Suprapubic skin (tissue), 4 donors: ENCODE data around the gene RNF215. TPM values are rescaled to one million over a fixed set of nuclear protein-coding genes. Genes with fewer than 3 reads are reported as not detected.

Experiments
- DNase-seq, 2 donors: peaks; one replicate each; pipeline ENCODE4 v3.0.0-alpha.2; 2019; ENCODE audit warnings: low spot score in 2 of 2
- H3K27ac ChIP-seq: fragments of 200-600 bp; sonication (generic); one replicate; pipeline ENCODE4 v1.5.1; 2019
- H3K27me3 ChIP-seq: fragments of 200-600 bp; sonication (generic); one replicate; pipeline ENCODE4 v1.5.1; 2019
- H3K36me3 ChIP-seq: fragments of 200-600 bp; sonication (generic); one replicate; pipeline ENCODE4 v1.5.1; 2019
- H3K4me1 ChIP-seq: fragments of 200-600 bp; sonication (generic); one replicate; pipeline ENCODE4 v1.5.1; 2019
- H3K4me3 ChIP-seq: fragments of 200-600 bp; sonication (generic); one replicate; pipeline ENCODE4 v1.5.1; 2019; ENCODE audit warnings: mild to moderate bottlenecking
- H3K9me3 ChIP-seq: fragments of 200-600 bp; sonication (generic); one replicate; pipeline ENCODE4 v1.5.1; 2019
- EP300 ChIP-seq: sonication (generic); formaldehyde crosslinking; IDR thresholded peaks from one replicate; pipeline ENCODE4 v1.6.1; 2017; ENCODE audit warnings: antibody characterized with exemption
- POLR2A ChIP-seq, 2 donors: fragments of 450-650 bp; IDR thresholded peaks; one replicate each; pipeline ENCODE4 v1.6.1; 2017; ENCODE audit warnings: antibody characterized with exemption in 2 of 2, mild to moderate bottlenecking in 2 of 2, moderate library complexity in 2 of 2
- POLR2AphosphoS5 ChIP-seq, 3 donors: sonication (generic); formaldehyde crosslinking; IDR thresholded peaks; one replicate each; pipeline ENCODE4 v1.6.1; 2017; ENCODE audit warnings: antibody characterized with exemption in 3 of 3
- WGBS: methylation state at CpG from one replicate; pipeline ENCODE4 v1.1.5; 2018; 5-methylcytosine and 5-hydroxymethylcytosine counted together
- total RNA-seq, 4 donors: library from RNA; depleted of rRNA; stranded (reverse); fragments of >200 nt; gene quantifications; one replicate each; pipeline ENCODE4 v1.1.0, GENCODE V29; 2016
- TF ChIP-seq, protein P1 (sequence below), 2 donors: fragments of 200-600 bp in 1 of 2; fragments of 450-650 bp in 1 of 2; sonication (generic) in 1 of 2; IDR thresholded peaks; one replicate each; pipeline ENCODE4 v1.5.1; 2016 to 2019; ENCODE audit warnings: antibody characterized with exemption in 2 of 2, mild to moderate bottlenecking in 1 of 2, moderate library complexity in 1 of 2

The RNF215 gene
- total RNA-seq, 4 donors from 2014 or later = 6.3 to 15.5 (median 10.2) TPM

DNA sequence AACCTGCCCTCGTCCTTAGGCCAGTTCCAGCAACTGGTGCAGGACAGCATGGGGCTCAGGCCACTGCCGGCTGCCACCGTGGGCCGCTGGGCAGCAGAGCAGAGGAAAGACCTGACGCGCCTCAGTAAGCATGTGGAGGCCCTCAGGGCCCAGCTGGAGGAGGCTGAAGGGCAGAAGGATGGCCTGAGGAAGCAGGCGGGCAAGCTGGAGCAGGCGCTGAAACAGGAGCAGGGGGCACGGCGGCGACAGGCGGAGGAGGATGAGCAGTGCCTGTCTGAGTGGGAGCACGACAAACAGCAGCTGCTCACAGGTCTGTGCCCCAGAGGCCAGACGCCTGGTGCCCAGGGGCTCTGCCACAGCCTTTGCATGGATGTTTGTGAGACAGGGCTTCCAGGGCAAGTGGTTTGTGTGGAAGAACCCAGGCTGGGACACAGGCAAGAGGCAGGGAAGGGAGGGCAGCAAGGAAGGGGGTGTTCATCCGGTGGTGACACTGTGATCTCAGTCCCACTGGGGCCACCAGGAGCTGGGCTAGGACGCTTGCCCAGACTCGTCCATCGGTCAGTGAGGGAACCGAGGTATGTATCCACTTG is 16.5 kb downstream of the RNF215 start:
- Histone ChIP-seq H3K36me3 (no peaks in the 10 kb centered on the region), H3K4me3 (no peak overlapping the region), H3K4me1 (no peaks in the 10 kb centered on the region), H3K27me3 (no peaks in the 10 kb centered on the region), H3K27ac (no peak overlapping the region), H3K9me3 (no peaks in the 10 kb centered on the region)
- TF ChIP-seq, protein P1, sequence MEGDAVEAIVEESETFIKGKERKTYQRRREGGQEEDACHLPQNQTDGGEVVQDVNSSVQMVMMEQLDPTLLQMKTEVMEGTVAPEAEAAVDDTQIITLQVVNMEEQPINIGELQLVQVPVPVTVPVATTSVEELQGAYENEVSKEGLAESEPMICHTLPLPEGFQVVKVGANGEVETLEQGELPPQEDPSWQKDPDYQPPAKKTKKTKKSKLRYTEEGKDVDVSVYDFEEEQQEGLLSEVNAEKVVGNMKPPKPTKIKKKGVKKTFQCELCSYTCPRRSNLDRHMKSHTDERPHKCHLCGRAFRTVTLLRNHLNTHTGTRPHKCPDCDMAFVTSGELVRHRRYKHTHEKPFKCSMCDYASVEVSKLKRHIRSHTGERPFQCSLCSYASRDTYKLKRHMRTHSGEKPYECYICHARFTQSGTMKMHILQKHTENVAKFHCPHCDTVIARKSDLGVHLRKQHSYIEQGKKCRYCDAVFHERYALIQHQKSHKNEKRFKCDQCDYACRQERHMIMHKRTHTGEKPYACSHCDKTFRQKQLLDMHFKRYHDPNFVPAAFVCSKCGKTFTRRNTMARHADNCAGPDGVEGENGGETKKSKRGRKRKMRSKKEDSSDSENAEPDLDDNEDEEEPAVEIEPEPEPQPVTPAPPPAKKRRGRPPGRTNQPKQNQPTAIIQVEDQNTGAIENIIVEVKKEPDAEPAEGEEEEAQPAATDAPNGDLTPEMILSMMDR (IDR thresholded peaks at IDR 0.05) = no peak
- TF ChIP-seq POLR2A (IDR thresholded peaks at IDR 0.05) (no peak), POLR2AphosphoS5 (IDR thresholded peaks at IDR 0.05) (no peak), EP300 (no peak)
- WGBS = 77% methylated on average over 19 of the region's 19 CpGs
- DNase-seq = no peak

DNA sequence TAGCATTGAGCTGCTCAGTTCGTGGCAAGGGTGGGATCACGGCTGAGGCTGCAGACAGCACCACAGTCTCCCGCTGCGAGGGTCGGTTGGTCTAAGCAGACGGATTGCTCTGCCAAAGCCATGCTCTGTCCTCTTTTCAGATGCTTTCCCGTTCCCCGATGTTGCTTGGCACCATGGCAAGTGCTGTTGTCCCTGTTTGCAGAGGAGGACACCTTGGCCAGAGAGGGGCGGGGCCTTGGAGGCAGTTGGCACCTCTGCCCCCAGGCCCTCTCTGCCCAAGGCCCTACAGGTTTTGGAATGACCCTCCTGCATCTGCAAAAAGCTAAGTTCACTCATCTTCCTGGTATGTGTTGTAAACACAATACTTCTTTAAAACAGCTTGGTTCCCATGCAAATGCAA is 18.8 kb downstream of the RNF215 start:
- no peaks in the 10 kb centered on the region for H3K27me3 ChIP-seq
- DNase-seq = no peak
- WGBS = 88% methylated on average over 8 of the region's 9 CpGs
- no peaks in the 10 kb centered on the region for H3K36me3 ChIP-seq
- no peaks in the 10 kb centered on the region for H3K9me3 ChIP-seq
- TF ChIP-seq, protein P1 (IDR thresholded peaks at IDR 0.05) = no peak
- TF ChIP-seq POLR2A (IDR thresholded peaks at IDR 0.05) (no peak), EP300 (no peak), POLR2AphosphoS5 (IDR thresholded peaks at IDR 0.05) (no peak)
- no peak overlapping the region for H3K4me3 ChIP-seq
- H3K27ac ChIP-seq = no peak overlapping the region
- H3K4me1 ChIP-seq = no peaks in the 10 kb centered on the region

DNA sequence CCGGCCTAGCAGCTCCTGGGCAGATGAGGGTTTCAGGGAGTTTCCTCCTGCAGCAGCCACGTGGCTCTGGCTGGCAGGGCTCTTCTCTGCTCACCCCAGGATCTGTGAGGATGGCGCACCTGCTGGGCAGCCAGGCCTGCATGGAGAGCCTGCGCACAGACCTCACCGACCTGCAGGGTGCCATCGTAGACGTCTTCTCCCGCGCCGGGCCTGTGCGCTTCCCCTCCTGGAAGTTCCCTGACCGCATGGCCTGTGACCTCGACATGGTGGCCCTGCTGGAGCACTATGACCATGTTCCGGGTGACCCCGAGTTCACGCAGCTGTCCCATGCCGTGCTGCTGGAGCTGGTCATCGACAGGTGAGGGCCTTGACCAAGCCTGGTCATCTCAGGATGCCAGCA is 21.3 kb downstream of the RNF215 start:
- H3K4me3 ChIP-seq = no peak overlapping the region
- no peak overlapping the region for H3K27ac ChIP-seq
- no peaks in the 10 kb centered on the region for H3K9me3 ChIP-seq
- DNase-seq = no peak
- no peaks in the 10 kb centered on the region for H3K27me3 ChIP-seq
- H3K4me1 ChIP-seq = no peaks in the 10 kb centered on the region
- WGBS = 100% methylated on average over 2 of the region's 18 CpGs
- no peaks in the 10 kb centered on the region for H3K36me3 ChIP-seq
- TF ChIP-seq POLR2AphosphoS5 (IDR thresholded peaks at IDR 0.05) (no peak), EP300 (no peak), POLR2A (IDR thresholded peaks at IDR 0.05) (no peak)
- TF ChIP-seq, protein P1 (IDR thresholded peaks at IDR 0.05) = no peak

DNA sequence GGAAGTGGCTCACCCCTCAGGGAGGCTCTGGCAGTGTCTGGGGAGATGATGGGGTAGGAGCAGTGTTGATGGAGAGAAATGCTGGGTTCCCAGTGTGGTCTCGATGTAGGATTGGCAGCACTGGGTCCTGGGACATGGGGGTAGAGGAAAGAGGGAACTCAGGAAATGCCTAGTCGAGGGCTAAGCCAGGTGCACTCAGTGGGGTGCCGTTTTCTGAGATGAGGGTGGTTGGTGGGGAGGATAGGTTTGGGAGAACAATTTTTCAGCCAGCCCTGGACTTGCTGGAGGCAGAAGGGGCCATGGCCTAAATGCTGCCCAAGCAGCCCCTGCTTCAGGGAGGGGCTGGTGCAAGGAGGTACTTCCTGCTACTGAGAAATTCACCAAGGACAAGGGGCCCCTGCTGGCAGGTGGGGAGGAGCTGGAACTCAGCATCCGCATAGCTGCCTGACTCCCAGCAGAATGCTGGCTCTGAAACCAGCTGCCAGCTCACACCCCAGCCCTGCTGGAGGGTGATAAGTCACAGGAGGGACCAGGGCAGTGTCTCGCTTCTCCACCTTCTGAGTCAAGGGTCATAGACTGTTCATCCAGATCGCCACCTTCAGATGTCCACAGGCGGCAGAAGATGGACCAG is 24.4 kb downstream of the RNF215 start:
- H3K9me3 ChIP-seq = no peaks in the 10 kb centered on the region
- H3K27ac ChIP-seq = no peak overlapping the region
- H3K27me3 ChIP-seq = no peaks in the 10 kb centered on the region
- H3K36me3 ChIP-seq = no peaks in the 10 kb centered on the region
- TF ChIP-seq, protein P1 (IDR thresholded peaks at IDR 0.05) = no peak
- TF ChIP-seq POLR2A (IDR thresholded peaks at IDR 0.05) (no peak), EP300 (no peak), POLR2AphosphoS5 (IDR thresholded peaks at IDR 0.05) (no peak)
- no peak overlapping the region for H3K4me3 ChIP-seq
- no peak for DNase-seq
- peaks cover under 1% of the 10 kb centered on the region for H3K4me1 ChIP-seq
- 87% methylated on average over 6 of the region's 7 CpGs for WGBS

DNA sequence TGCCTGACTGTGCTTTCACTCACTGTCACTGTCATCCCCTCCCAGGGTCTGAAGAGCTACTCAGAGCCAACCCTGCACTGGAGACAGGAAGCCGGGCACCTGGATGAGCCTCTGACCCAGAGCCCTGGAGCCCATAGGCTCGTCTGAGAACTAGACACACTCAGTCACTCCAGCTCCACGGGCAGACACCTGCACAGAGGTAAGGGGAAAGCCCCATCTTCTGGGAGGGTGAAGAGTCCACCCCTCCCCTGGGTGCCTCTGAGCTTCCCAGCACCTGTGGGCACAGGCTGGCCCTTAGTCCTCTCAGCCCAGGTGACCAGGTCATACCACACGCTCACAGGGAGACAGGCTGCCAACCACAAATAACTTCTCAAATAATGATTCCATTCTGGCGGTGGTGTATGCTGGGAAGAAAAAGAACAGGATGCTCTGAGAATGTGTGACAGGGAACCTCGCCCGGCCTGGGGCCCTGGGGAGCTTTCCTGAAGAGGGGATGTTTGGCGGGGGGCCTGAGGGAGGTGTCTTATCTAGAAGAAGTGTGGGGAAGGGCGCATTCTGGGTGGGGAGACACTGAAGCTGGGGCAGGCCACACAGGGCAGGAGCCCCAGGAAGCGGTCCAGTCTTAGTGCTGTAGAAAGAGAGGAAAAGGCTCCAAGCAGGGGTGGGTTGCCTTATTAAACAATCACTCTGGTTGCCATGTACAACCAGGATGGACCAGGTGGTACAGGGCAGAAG is 25.1 kb downstream of the RNF215 start:
- peaks cover 6% of the 10 kb centered on the region for H3K4me1 ChIP-seq
- H3K27ac ChIP-seq = no peak overlapping the region
- 87% methylated on average over 8 of the region's 10 CpGs for WGBS
- H3K9me3 ChIP-seq = no peaks in the 10 kb centered on the region
- no peaks in the 10 kb centered on the region for H3K27me3 ChIP-seq
- TF ChIP-seq POLR2AphosphoS5 (IDR thresholded peaks at IDR 0.05) (no peak), POLR2A (IDR thresholded peaks at IDR 0.05) (no peak), EP300 (no peak)
- TF ChIP-seq, protein P1 (IDR thresholded peaks at IDR 0.05) = no peak
- H3K4me3 ChIP-seq = no peak overlapping the region
- no peaks in the 10 kb centered on the region for H3K36me3 ChIP-seq
- DNase-seq = no peak
